Body of pancreas (tissue), 4 donors: ENCODE data around the gene MICALL1. TPM values are rescaled to one million over a fixed set of nuclear protein-coding genes. Genes with fewer than 3 reads are reported as not detected.
A peak's percentile ranks its signal among the peaks of the same experiment; 100 is the strongest.

Source experiments
- ATAC-seq: fragments of 150-250 bp; one replicate; pipeline ENCODE4 v1.9.1; 2016
- DNase-seq, 4 donors: peaks; one replicate each; pipeline ENCODE4 v3.0.0-alpha.2; 2019
- H3K27ac ChIP-seq, 4 donors: fragments of 200-600 bp; sonication (generic); 1 replicate in 3 of 4; 2 replicates in 1 of 4; pipeline versions ENCODE4 v1.5.1 to v1.6.1; 2016 to 2019; ENCODE audit warnings: mild to moderate bottlenecking in 1 of 4, mixed read lengths in 1 of 4, moderate library complexity in 1 of 4
- H3K27me3 ChIP-seq, 2 donors: fragments of 200-600 bp; sonication (generic); one replicate each; pipeline ENCODE4 v1.6.0; 2016; ENCODE audit warnings: mild to moderate bottlenecking in 1 of 2
- H3K36me3 ChIP-seq, 2 donors: fragments of 200-600 bp; sonication (generic); replicated peaks in 1 of 2; 2 replicates each; pipeline ENCODE4 v1.5.1; 2016; ENCODE audit warnings: low read depth in 2 of 2; ENCODE audit not compliant: insufficient read depth in 1 of 2
- H3K4me1 ChIP-seq: fragments of 200-600 bp; sonication (generic); one replicate; pipeline ENCODE4 v1.6.0; 2016
- H3K4me3 ChIP-seq, 2 donors: fragments of 200-600 bp; sonication (generic); 1 replicate in 1 of 2; 2 replicates in 1 of 2; pipeline ENCODE4 v1.5.1; 2016 to 2019
- H3K9me3 ChIP-seq, 3 donors: fragments of 200-600 bp; sonication (generic); 1 replicate in 2 of 3; 2 replicates in 1 of 3; pipeline ENCODE4 v1.5.1; 2016
- CTCF ChIP-seq, 7 experiments: fragments of 450-650 bp in 4 of 7; fragments of 200-600 bp in 3 of 7; sonication (generic) in 3 of 7; IDR thresholded peaks; one replicate each; pipeline ENCODE4 v1.5.1; 2016 to 2019; ENCODE audit warnings: antibody characterized with exemption in 7 of 7
- POLR2A ChIP-seq, 3 donors: fragments of 450-650 bp; IDR thresholded peaks; one replicate each; pipeline ENCODE4 v1.6.1; 2016; ENCODE audit warnings: antibody characterized with exemption in 3 of 3, mild to moderate bottlenecking in 2 of 3
- WGBS, 2 donors: methylation state at CpG; one replicate each; pipeline ENCODE4 v1.1.5; 2017; 5-methylcytosine and 5-hydroxymethylcytosine counted together
- intact Hi-C: fragments of 100-400 bp; cut with DNase I; formaldehyde crosslinking; loops from one replicate; pipeline ENCODE4 v1.15.1; 2023
- total RNA-seq, 2 donors: library from RNA; depleted of rRNA; stranded (reverse); fragments of >200 nt; gene quantifications; one replicate each; pipeline ENCODE4 v1.1.0, GENCODE V29; 2016

MICALL1 gene
- total RNA-seq, 2 donors from 2014 or later = 19.2 to 34.9 TPM

- no peak overlapping the region for H3K4me3 ChIP-seq
- no peak overlapping the region for H3K27ac ChIP-seq
- peaks cover 0 to 23% of the 10 kb centered on the region in 2 donors for H3K36me3 ChIP-seq
- intact Hi-C loops = no loop called here
- H3K4me1 ChIP-seq = peaks cover 41% of the 10 kb centered on the region
- TF ChIP-seq CTCF (IDR thresholded peaks at IDR 0.05) = no peak
- TF ChIP-seq POLR2A (IDR thresholded peaks at IDR 0.05) = no peak
- H3K27me3 ChIP-seq = no peaks in the 10 kb centered on the region
- no peaks in the 10 kb centered on the region for H3K9me3 ChIP-seq
- no peak for ATAC-seq
- WGBS, 2 donors = 91 to 96% methylated on average over 10 to 11 of the region's 11 CpGs
- no peak for DNase-seq
Measured at GRCh38 chr22:37922191-37922590, 16.1 kb downstream of the MICALL1 start.

GRCh38 chr22:37923927-37924326 is 17.8 kb downstream of the MICALL1 start:
- 35 to 49% methylated on average over 4 of the region's 4 CpGs for WGBS, 2 donors
- Histone ChIP-seq H3K27me3 (no peaks in the 10 kb centered on the region), H3K9me3 (no peaks in the 10 kb centered on the region), H3K4me1 (peaks cover 43% of the 10 kb centered on the region), H3K36me3 (peaks cover 0 to 19% of the 10 kb centered on the region in 2 donors), H3K27ac (peak overlapping the region; percentile 49 to 62 (median 54)), H3K4me3 (no peak overlapping the region)
- ATAC-seq (peak; percentile 22), DNase-seq (peak in 3 of 4 donors; percentile 41 to 56 (median 41))
- TF ChIP-seq CTCF (IDR thresholded peaks at IDR 0.05) = no peak
- no peak for TF ChIP-seq POLR2A (IDR thresholded peaks at IDR 0.05)
- intact Hi-C loops = no loop called here

GRCh38 chr22:37924386-37925065 is 18.4 kb downstream of the MICALL1 start:
- Histone ChIP-seq H3K4me3 (no peak overlapping the region), H3K9me3 (no peaks in the 10 kb centered on the region), H3K27me3 (no peaks in the 10 kb centered on the region), H3K27ac (peak overlapping the region; percentile 49 to 62 (median 54)), H3K36me3 (peaks cover 0 to 19% of the 10 kb centered on the region in 2 donors), H3K4me1 (peaks cover 49% of the 10 kb centered on the region)
- intact Hi-C loops = no loop called here
- DNase-seq (peak; percentile 45 to 70 (median 55)), ATAC-seq (peak; percentile 26)
- 45% methylated on average over 18 of the region's 18 CpGs; no CpG with 5 or more reads in 1 of the 2 donors for WGBS, 2 donors
- TF ChIP-seq CTCF (IDR thresholded peaks at IDR 0.05) (no peak), POLR2A (IDR thresholded peaks at IDR 0.05) (no peak)

GRCh38 chr22:37925330-37925729 is 19.2 kb downstream of the MICALL1 start:
- WGBS, 2 donors = 7 to 56% methylated on average over 2 to 3 of the region's 3 CpGs
- Histone ChIP-seq H3K36me3 (peaks cover 0 to 19% of the 10 kb centered on the region in 2 donors), H3K27me3 (no peaks in the 10 kb centered on the region), H3K27ac (peak overlapping the region in 3 of 4 donors; percentile 49 to 59 (median 50)), H3K4me3 (no peak overlapping the region), H3K4me1 (peaks cover 57% of the 10 kb centered on the region), H3K9me3 (no peaks in the 10 kb centered on the region)
- DNase-seq = no peak
- intact Hi-C loops = no loop called here
- no peak for TF ChIP-seq POLR2A (IDR thresholded peaks at IDR 0.05)
- no peak for TF ChIP-seq CTCF (IDR thresholded peaks at IDR 0.05)
- no peak for ATAC-seq

- H3K4me3 ChIP-seq = no peak overlapping the region
Measured at GRCh38 chr22:37925767-37926166, 19.7 kb downstream of the MICALL1 start.

More at GRCh38 chr22:37925767-37926166, 19.7 kb downstream of the MICALL1 start:
- H3K27ac ChIP-seq = peak overlapping the region in 3 of 4 donors; percentile 49 to 59 (median 50)
- H3K4me1 ChIP-seq = peaks cover 61% of the 10 kb centered on the region
- H3K27me3 ChIP-seq = no peaks in the 10 kb centered on the region
- intact Hi-C loops = no loop called here
- peaks cover 0 to 19% of the 10 kb centered on the region in 2 donors for H3K36me3 ChIP-seq
- DNase-seq = no peak
- WGBS, 2 donors = 36 to 67% methylated on average over 6 to 7 of the region's 15 CpGs
- no peak for TF ChIP-seq CTCF (IDR thresholded peaks at IDR 0.05)
- no peak for TF ChIP-seq POLR2A (IDR thresholded peaks at IDR 0.05)
- no peak for ATAC-seq
- no peaks in the 10 kb centered on the region for H3K9me3 ChIP-seq
